ENCODE measurements around the gene SIDT1.

SIDT1 gene

DNA sequence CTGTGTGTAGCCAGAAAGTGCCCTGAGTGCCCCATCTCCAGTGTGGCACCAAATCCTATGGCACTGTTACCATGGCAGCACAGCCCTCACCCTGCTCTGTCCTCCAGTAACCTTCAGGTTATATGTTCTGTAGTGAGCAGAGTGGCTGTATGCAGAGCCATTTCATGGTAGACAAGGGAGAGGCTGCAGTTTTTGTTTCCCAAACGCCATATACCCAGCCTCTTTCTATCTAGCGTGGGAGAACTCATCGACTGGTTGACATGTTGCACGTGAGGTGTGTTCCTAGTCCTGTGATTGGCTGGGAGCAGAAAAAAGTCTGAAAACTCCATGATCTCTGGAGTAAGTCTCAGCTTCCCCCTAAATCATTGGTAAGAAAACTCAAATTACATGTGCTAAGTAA lies 2.0 kb downstream of the SIDT1 start:
- Histone ChIP-seq H3K27ac (no peak overlapping the region), H3K4me1 (ENCODE audit: low read depth, poor library complexity, severe bottlenecking) (peaks cover 11% of the 10 kb centered on the region), H3K36me3 (ENCODE audit: insufficient read depth) (no peaks in the 10 kb centered on the region), H2AFZ (ENCODE audit: low read depth) (no peak overlapping the region), H4K20me1 (ENCODE audit: insufficient read depth) (no peaks in the 10 kb centered on the region), H3K4me2 (no peak overlapping the region), H3K79me2 (ENCODE audit: insufficient read depth, low read depth) (no peaks in the 10 kb centered on the region), H3K27me3 (ENCODE audit: insufficient read depth, low read depth) (no peaks in the 10 kb centered on the region; the same call in 1 of the 2 replicates), H3K9ac (no peak overlapping the region), H3K4me3 (IDR thresholded peaks at IDR 0.05; ENCODE audit: insufficient read depth, low read depth, low read length) (no peak overlapping the region)
- TF ChIP-seq, protein P1, sequence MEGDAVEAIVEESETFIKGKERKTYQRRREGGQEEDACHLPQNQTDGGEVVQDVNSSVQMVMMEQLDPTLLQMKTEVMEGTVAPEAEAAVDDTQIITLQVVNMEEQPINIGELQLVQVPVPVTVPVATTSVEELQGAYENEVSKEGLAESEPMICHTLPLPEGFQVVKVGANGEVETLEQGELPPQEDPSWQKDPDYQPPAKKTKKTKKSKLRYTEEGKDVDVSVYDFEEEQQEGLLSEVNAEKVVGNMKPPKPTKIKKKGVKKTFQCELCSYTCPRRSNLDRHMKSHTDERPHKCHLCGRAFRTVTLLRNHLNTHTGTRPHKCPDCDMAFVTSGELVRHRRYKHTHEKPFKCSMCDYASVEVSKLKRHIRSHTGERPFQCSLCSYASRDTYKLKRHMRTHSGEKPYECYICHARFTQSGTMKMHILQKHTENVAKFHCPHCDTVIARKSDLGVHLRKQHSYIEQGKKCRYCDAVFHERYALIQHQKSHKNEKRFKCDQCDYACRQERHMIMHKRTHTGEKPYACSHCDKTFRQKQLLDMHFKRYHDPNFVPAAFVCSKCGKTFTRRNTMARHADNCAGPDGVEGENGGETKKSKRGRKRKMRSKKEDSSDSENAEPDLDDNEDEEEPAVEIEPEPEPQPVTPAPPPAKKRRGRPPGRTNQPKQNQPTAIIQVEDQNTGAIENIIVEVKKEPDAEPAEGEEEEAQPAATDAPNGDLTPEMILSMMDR (conservative IDR thresholded peaks at IDR 0.05; ENCODE audit: low read depth, low read length), result no peak

GRCh38 chr3:113535898-113536297 lies 3.5 kb downstream of the SIDT1 start:
- H4K20me1 ChIP-seq (ENCODE audit: insufficient read depth), result no peaks in the 10 kb centered on the region
- H3K27ac ChIP-seq, result no peak overlapping the region
- no peak overlapping the region for H2AFZ ChIP-seq (ENCODE audit: low read depth)
- TF ChIP-seq, protein P1 (conservative IDR thresholded peaks at IDR 0.05; ENCODE audit: low read depth, low read length), result peak; percentile 35
- no peak overlapping the region for H3K4me2 ChIP-seq
- no peak overlapping the region for H3K9ac ChIP-seq
- no peaks in the 10 kb centered on the region; the same call in 1 of the 2 replicates for H3K27me3 ChIP-seq (ENCODE audit: insufficient read depth, low read depth)
- H3K4me1 ChIP-seq (ENCODE audit: low read depth, poor library complexity, severe bottlenecking), result peaks cover 11% of the 10 kb centered on the region
- no peaks in the 10 kb centered on the region for H3K79me2 ChIP-seq (ENCODE audit: insufficient read depth, low read depth)
- no peaks in the 10 kb centered on the region for H3K36me3 ChIP-seq (ENCODE audit: insufficient read depth)
- no peak overlapping the region for H3K4me3 ChIP-seq (IDR thresholded peaks at IDR 0.05; ENCODE audit: insufficient read depth, low read depth, low read length)

DNA sequence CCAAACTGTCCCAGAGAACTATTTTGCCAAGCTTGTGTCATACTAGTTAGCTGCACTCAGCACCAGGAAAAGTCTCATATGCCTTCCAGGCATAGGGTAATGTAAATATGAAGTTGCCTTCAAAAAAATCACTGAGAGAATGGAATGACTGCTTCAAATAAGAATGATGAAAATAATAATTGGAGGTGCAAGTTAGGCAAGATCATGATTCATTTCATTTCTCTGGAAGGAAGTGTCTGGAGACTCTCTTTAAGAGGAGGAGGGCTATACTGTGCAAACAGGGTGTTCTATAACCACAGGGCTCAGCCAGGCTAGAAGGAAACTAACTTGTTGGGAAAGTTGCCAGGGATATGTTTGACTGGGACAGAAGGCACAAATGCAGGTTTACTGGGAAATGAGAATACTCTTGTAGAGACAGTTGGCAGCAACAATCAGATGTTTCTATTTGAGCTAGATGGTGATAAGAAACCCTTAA lies 4.3 kb downstream of the SIDT1 start:
- TF ChIP-seq, protein P1 (conservative IDR thresholded peaks at IDR 0.05; ENCODE audit: low read depth, low read length), result no peak
- peaks cover 4% of the 10 kb centered on the region for H3K4me1 ChIP-seq (ENCODE audit: low read depth, poor library complexity, severe bottlenecking)
- no peaks in the 10 kb centered on the region; the same call in 1 of the 2 replicates for H3K27me3 ChIP-seq (ENCODE audit: insufficient read depth, low read depth)
- no peak overlapping the region for H3K4me3 ChIP-seq (IDR thresholded peaks at IDR 0.05; ENCODE audit: insufficient read depth, low read depth, low read length)
- no peaks in the 10 kb centered on the region for H3K36me3 ChIP-seq (ENCODE audit: insufficient read depth)
- H2AFZ ChIP-seq (ENCODE audit: low read depth), result no peak overlapping the region
- H3K4me2 ChIP-seq, result no peak overlapping the region
- H4K20me1 ChIP-seq (ENCODE audit: insufficient read depth), result no peaks in the 10 kb centered on the region
- no peak overlapping the region for H3K9ac ChIP-seq
- no peaks in the 10 kb centered on the region for H3K79me2 ChIP-seq (ENCODE audit: insufficient read depth, low read depth)
- no peak overlapping the region for H3K27ac ChIP-seq

DNA sequence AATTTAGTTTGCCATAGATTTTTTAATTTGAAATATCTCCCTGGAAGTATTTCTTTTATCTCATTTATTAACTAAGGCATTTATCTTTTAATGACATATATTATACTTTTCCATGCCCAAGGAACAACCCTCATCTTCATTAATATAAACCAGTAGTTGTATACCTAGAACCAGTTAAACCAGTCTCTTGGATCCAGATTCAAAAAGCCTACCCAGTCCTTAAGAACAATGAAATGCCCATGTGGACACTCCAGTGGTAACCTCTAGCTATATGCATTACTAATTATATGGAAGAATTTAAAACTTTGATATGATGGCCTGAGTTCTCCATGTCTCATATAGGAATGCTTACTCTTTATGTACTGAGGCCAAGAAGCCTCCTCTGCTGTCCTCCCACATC lies 4.8 kb downstream of the SIDT1 start:
- Histone ChIP-seq H3K36me3 (ENCODE audit: insufficient read depth) (no peaks in the 10 kb centered on the region), H3K4me2 (no peak overlapping the region), H2AFZ (ENCODE audit: low read depth) (no peak overlapping the region), H3K4me1 (ENCODE audit: low read depth, poor library complexity, severe bottlenecking) (no peaks in the 10 kb centered on the region), H3K9ac (no peak overlapping the region), H3K27me3 (ENCODE audit: insufficient read depth, low read depth) (no peaks in the 10 kb centered on the region; the same call in 1 of the 2 replicates), H3K79me2 (ENCODE audit: insufficient read depth, low read depth) (no peaks in the 10 kb centered on the region), H3K4me3 (IDR thresholded peaks at IDR 0.05; ENCODE audit: insufficient read depth, low read depth, low read length) (no peak overlapping the region), H3K27ac (no peak overlapping the region), H4K20me1 (ENCODE audit: insufficient read depth) (no peaks in the 10 kb centered on the region)
- TF ChIP-seq, protein P1 (conservative IDR thresholded peaks at IDR 0.05; ENCODE audit: low read depth, low read length), result no peak
